Measurements from ENCODE around the gene ASCL3. TPM values are rescaled to one million over a fixed set of nuclear protein-coding genes. Genes with fewer than 3 reads are reported as not detected.

Gene ASCL3
- total and polyA plus RNA-seq, 10 of the 15 experiments (the other 5 are each of a cell fraction or from before 2014, with no cell fraction given) = not detected

GRCh38 chr11:8911029-8911823, 31.6 kb downstream of the ASCL3 start, which contains the start of gene AKIP1 (continued):
- TF ChIP-seq NKRF (conservative IDR thresholded peaks at IDR 0.05) (peak; percentile 70; the same call in 1 of the 2 replicates), CREM (IDR thresholded peaks at IDR 0.05; ENCODE audit: low read depth) (no peak), RCOR1 (conservative IDR thresholded peaks at IDR 0.05; ENCODE audit: low read depth, low read length) (no peak), SUZ12 (IDR thresholded peaks at IDR 0.05; ENCODE audit: unreplicated experiment) (no peak), CREB1 (IDR thresholded peaks at IDR 0.05; ENCODE audit: low read depth) (0 out of 2 replicates have a peak, but pooled peaks have one; percentile 27), POLR2AphosphoS5 (IDR thresholded peaks at IDR 0.05; ENCODE audit: low read length) (no peak; the same call in 1 of the 2 replicates), BCL11A (IDR thresholded peaks at IDR 0.05; ENCODE audit: low read depth, low read length) (no peak), ZNF24 (IDR thresholded peaks at IDR 0.05) (no peak), E2F4 (IDR thresholded peaks at IDR 0.05; ENCODE audit: low read depth, low read length) (no peak), ZBTB11 (CRISPR knock-in tag; IDR thresholded peaks at IDR 0.05) (no peak), PAX8 (IDR thresholded peaks at IDR 0.05) (no peak), SMAD1 (IDR thresholded peaks at IDR 0.05; ENCODE audit: low read depth, partially characterized antibody) (no peak), RBBP5 (conservative IDR thresholded peaks at IDR 0.05) (no peak), HDAC6 (IDR thresholded peaks at IDR 0.05; ENCODE audit: unreplicated experiment) (peak; percentile 55), NRF1 (conservative IDR thresholded peaks at IDR 0.05; ENCODE audit: low read depth, low read length) (peak; percentile 70), CBX3 (IDR thresholded peaks at IDR 0.05; ENCODE audit: borderline replicate concordance, low read depth) (no peak), PAX5 (IDR thresholded peaks at IDR 0.05; ENCODE audit: borderline replicate concordance, low read depth, low read length) (no peak), ZNF687 (IDR thresholded peaks at IDR 0.05) (no peak), ZNF622 (IDR thresholded peaks at IDR 0.05) (no peak), POLR2A (IDR thresholded peaks at IDR 0.05; ENCODE audit: low read depth, low read length) (peak; percentile 61; the same call in 1 of the 2 replicates)
